HG03159 (cell line): ENCODE measurements around the gene DPH3.

Source experiments
- ATAC-seq: cut with Tn5 transposase; IDR thresholded peaks from one replicate; pipeline ENCODE4 v1.9.1; 2021; ENCODE audit warnings: mild to moderate bottlenecking, moderate library complexity; ENCODE audit not compliant: unreplicated experiment

DPH3 gene

GRCh38 chr3:16294844-16295243 lies 30.1 kb upstream of the DPH3 start:
- ATAC-seq = no peak

GRCh38 chr3:16290827-16291196 lies 26.1 kb upstream of the DPH3 start:
- no peak for ATAC-seq

DNA sequence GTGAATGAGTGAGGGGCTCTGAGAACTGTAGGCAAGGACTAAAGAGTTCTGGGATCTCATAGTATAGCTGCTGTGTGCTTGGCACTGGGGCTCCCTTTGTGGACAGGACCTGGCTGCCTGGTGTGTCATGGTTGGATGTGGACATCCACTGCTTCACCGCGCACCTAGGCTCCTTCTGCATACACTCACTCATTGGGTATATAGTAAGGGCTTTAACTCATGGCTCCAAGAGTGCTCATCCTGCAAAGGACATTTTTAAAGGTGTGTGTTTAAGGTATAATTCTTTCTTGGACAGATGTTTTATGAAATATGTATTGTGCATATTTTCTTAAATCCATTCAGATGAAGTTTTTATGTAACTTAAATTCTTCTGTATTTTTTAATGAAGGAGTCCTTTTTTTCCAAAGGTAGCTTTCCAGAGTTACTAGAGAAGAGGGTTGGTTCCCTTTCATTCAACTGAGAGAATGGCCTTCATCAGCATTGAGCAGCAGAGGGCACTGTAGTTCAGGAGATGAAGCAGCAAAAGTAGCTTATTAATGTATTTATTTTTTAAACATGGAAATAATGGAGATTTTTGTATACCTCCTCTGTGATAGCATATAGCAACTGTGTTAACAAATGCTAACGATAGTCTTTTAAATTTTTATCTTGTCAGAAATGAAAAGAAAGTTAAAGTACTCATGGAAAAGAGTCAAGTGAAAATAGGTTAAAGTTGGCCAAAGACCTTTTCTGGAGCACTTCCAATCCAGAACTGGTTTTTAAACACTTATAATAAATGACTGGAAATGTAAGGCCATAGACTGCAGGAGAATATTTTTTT lies 25.5 kb upstream of the DPH3 start:
- ATAC-seq = no peak

DNA sequence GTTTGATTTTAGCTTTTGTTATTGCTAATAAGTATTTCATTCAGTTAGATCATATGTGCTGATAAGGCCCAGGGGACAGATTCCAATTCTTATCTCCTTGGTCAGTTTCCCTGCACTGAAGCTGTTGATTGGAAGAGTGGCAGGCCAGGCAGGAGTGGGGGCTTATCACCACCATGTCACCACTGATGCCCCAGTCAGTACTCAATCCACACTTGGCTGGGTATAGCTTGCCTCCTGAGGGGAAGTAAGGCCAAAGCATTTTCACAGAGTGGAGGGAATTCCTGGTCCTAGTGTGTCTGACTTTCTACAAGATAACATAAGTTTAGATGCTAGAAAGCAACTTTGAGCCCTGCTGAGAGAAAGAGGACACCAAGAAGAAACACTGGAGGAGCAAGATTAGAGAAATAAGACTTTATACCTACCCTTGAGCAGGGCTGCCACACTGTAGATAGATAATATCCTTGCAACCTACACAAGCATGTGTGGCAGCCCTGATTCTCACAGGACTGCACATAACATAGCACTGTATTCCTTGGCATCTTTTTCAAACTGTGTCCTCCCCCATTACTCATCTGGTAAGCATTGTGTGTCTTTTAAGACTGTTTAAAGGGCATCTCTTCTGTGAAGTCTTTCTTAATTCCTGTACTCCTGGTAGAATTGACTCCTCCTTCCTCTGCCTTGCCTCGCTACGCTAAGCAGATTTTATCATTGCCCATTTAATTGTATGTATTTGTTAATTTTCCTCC lies 24.6 kb upstream of the DPH3 start:
- no peak for ATAC-seq

GRCh38 chr3:16288664-16289063 lies 23.9 kb upstream of the DPH3 start:
- no peak for ATAC-seq

DNA sequence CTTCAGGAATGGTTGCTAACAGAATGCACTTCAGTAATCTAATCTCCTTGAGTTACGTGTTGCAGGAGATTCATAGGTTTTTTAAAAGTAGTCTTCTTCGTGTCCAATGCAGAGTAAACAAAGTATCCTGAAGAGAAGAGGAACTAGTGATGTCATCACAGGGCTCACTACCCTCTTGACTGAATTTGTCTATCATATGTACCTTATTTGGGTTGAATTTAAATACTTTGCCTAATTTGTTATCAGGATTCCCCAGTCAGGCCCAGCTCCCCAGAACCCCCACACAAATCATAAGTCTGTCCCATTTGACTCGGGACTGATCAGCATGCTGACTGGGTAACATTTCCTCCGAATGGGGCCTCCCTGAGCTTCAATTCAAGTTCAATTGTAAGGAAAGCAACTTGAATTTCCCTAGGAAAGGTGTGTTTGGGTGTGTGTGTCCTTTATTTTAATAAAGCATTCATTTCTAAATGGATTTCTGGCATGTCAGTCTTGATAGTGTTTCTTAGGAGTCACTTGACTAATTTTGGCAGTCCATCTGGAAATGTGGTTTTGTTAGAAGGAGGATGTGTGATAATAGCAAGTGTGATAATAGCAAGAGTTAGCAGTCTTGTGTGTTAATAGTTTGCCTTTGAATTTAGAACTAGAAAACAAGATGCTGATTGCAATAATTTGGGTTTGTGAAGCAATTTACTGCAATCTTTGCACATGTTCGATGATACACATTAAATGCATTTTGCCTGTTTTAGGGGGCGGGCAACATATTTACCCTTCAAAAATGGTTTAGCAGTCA lies 22.2 kb upstream of the DPH3 start:
- ATAC-seq = no peak

- no peak for ATAC-seq
Observed at GRCh38 chr3:16286161-16286560, 21.4 kb upstream of the DPH3 start.

DNA sequence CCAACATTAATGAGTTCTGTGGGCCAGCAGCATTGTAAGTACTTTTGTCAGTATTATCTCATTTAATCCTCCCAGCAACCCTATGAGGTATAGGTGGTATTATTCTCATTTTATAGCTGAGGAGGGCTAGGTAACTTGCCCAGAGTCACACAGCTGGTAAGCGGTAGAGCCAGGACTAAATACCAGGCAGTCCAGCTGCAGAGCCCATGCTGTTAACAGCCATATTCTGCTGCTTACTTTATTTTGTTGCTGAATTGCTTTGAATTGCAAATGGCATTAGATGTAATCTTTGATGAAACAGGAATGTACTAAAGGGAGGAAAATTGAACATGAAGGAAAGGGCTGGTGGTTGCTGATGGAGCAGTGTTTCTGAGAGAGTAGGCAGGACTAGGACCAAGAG lies 19.9 kb upstream of the DPH3 start:
- ATAC-seq = no peak

GRCh38 chr3:16280671-16281070 lies 15.9 kb upstream of the DPH3 start:
- no peak for ATAC-seq

DNA sequence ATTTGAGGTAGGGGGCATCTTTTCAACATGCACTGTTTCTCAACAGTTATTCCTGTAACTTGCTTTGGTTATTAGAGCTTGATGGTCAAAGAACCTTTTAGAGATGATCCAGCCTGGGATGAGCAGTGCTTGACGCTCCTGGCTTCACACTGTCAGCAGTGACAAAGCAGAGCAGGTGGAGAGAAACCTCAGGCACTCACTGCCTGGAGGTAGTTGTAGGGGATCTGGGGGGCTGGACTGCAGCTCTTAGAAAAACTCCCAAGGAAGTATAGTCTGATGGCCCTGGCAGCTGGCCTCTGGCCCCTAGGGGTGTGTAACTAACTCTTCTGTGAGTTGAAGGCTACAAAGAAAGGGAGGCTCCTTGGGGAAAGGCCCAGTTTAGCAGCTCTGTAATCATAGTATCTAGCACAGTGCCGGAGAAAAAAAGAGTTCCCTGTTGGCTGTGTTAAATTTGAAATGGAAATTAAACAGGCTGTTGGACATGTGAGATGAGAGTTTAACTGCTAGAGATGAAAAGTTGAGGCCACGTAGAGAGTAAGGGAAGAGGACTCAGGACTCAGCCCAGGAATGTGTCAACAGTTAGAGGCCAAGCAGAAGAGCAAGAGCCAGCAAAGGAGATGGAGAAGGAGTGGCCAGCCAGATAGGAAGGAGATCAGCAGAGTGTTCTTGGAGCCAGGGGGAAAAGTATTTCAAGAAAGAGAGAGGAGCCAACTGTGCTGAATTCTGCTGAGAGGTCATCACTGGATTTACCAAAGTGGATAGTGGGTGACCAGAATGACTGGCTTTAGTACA lies 14.5 kb upstream of the DPH3 start:
- no peak for ATAC-seq

- no peak for ATAC-seq
Observed at GRCh38 chr3:16277471-16277870, 12.7 kb upstream of the DPH3 start.

GRCh38 chr3:16273867-16274266 lies 9.1 kb upstream of the DPH3 start:
- ATAC-seq = no peak

DNA sequence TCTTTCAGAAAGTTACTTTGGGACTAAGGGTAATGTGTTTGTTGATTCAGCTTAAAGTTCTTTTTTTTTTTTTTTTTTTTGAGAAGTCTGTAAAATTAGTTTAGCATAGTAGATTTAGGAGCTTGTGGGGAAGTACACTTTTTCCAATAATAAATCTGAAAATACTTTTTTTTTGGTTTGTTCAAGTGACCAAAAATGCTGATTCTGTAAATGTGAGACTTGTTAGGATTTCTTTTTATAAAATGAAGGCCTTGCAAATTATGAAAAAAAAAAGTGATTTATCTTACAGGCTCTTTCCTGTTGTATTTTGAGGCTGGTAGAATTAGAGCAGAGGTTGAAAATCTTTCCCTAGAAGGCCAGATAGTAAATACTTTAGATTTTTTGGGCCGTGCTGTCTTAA lies 7.8 kb upstream of the DPH3 start:
- ATAC-seq = no peak

- no peak for ATAC-seq
Observed at GRCh38 chr3:16270855-16271254, 6.1 kb upstream of the DPH3 start.

DNA sequence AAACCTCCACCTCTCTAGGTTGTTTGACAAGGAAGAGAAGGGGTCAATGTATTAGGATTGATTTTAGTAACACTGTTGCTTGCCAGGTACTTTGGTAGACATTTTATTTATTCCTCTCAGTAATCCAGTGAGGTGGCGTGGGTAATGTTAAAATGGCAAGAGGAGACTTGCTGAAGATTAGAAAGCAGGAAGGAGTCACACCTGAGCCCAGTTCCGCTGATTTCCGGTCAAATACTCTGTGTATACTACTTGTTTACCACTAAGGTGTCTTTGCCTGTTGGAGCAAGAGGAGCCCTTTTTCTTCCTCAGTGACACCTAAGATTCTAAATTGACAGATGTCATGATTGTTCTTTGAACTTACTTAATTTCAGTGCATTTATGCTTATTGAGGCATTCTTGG lies 2.0 kb upstream of the DPH3 start:
- no peak for ATAC-seq

- ATAC-seq = no peak
Observed at GRCh38 chr3:16265455-16265786, 678 bp upstream of the DPH3 start.

GRCh38 chr3:16264174-16264707 lies 502 bp downstream of the DPH3 start:
- ATAC-seq = peak; percentile 1

DNA sequence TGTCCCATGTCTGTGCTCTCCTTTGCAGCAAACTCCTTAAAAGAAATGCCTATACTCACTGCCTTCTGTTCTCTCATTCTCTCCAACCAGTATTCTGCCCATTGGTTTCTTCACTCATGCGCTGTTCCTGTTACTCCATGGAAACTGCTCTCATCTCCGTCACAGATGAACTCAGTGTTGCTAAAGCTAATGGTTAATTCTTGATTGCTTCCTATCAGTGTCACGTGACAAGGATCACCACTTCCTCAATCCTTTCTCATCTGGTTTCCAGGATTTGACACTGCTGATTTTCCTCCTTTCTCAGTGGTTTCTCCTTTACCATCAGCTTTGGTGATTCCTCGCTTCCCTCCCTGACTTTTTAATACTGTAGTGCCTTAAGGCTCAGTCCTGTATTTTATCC lies 2.6 kb downstream of the DPH3 start:
- no peak for ATAC-seq

DNA sequence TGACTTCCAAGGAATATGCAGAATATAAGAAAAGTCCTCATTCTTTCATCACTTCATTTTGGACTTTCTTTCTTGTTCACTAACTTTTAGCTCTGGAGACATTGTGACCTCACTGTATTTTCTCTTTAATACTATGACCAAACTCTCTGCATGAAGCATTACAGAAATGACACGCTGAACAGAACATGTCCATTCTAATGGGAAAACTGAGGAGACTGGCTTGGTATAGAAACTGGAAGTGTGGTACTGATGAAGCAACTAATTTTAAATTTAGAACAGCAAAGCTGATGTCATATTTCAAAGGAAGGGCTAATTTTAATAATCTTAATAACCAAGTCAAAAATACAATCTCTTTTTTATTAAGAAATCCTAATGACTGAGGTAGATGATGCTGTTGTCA lies 4.7 kb downstream of the DPH3 start:
- ATAC-seq = no peak

DNA sequence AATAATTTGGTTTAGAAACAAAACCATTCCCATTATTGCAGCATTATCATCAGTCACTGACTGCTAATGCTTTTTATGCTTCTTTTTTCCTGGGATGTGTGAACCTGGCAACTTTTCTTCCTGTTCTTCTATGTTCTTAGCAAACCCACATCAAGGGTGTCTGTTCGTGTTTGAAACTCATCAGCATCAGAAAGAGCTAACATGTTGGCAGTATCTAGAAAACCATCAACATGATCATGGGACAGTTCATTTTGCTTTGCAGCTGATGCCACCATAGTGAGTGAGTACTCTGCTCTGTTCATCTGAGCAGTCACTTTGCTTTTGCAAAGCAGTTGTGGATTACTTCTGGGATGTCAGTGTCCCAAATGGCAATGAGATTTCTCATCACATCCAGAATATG lies 5.9 kb downstream of the DPH3 start:
- ATAC-seq = no peak

- ATAC-seq = no peak
Observed at GRCh38 chr3:16258177-16258576, 6.6 kb downstream of the DPH3 start.
